ENCODE measurements around the gene LITAFD.
A peak's percentile ranks its signal among the peaks of the same experiment; 100 is the strongest.

The LITAFD gene

GRCh38 chr16:8901320-8901861 is 19.2 kb downstream of the LITAFD start:
- H2BK12ac ChIP-seq (ENCODE audit: low read length): no peak overlapping the region
- H2AK5ac ChIP-seq (ENCODE audit: low read depth, low read length): no peak overlapping the region
- H3K4me1 ChIP-seq (ENCODE audit: control insufficient read depth in 2 of 2, insufficient read depth in 1 of 2, low read depth in 1 of 2, low read length in 2 of 2): no peaks in the 10 kb centered on the region
- H3K4me2 ChIP-seq (ENCODE audit: insufficient read depth, low read length, poor library complexity, severe bottlenecking): no peak overlapping the region
- WGBS, 2 donors (ENCODE audit: extremely low coverage in 2 of 2, insufficient read length in 2 of 2, insufficient replicate concordance in 1 of 2): no CpG with 5 or more reads among the region's 13 CpGs
- no peak overlapping the region for H3K23ac ChIP-seq (ENCODE audit: low read depth, low read length, poor library complexity)
- H3K9ac ChIP-seq (ENCODE audit: low read depth, low read length, poor library complexity): no peak overlapping the region
- no peak overlapping the region for H2AFZ ChIP-seq (ENCODE audit: low read length)
- H3K4me3 ChIP-seq (ENCODE audit: low read length in 2 of 2): no peak overlapping the region
- H3K9me3 ChIP-seq (replicated peaks in 1 of 2; ENCODE audit: control insufficient read depth in 2 of 2, insufficient read depth in 1 of 2, low read depth in 1 of 2, low read length in 2 of 2): no peaks in the 10 kb centered on the region
- H3K14ac ChIP-seq (ENCODE audit: low read length): no peak overlapping the region
- no peak overlapping the region for H2BK15ac ChIP-seq (ENCODE audit: low read length)
- no peak overlapping the region for H4K91ac ChIP-seq (ENCODE audit: low read depth, low read length, poor library complexity)
- no peak overlapping the region for H3K27ac ChIP-seq (replicated peaks; ENCODE audit: low read length)
- no peak for DNase-seq (ENCODE audit: low spot score)
- no peak overlapping the region for H2BK5ac ChIP-seq (ENCODE audit: low read length)
- no peak overlapping the region for H4K8ac ChIP-seq (ENCODE audit: low read depth, low read length)
- H3K4ac ChIP-seq (ENCODE audit: low read length): no peak overlapping the region
- peaks cover 55 to 97% of the 10 kb centered on the region in 2 donors for H3K36me3 ChIP-seq (replicated peaks in 1 of 2; ENCODE audit: control insufficient read depth in 2 of 2, insufficient read depth in 2 of 2, low read length in 2 of 2)
- no peak overlapping the region for H3K18ac ChIP-seq (ENCODE audit: low read length)
- no peaks in the 10 kb centered on the region for H3K27me3 ChIP-seq (ENCODE audit: control insufficient read depth in 3 of 3, insufficient read depth in 3 of 3, low read depth in 1 of 3, low read length in 3 of 3)
- H2BK120ac ChIP-seq (ENCODE audit: low read depth, low read length): no peak overlapping the region
- peaks cover 3% of the 10 kb centered on the region for H3K79me1 ChIP-seq (ENCODE audit: low read depth, low read length)

- WGBS, 2 donors (ENCODE audit: extremely low coverage in 2 of 2, insufficient read length in 2 of 2, insufficient replicate concordance in 1 of 2): no CpG with 5 or more reads among the region's 9 CpGs
- H2BK12ac ChIP-seq (ENCODE audit: low read length): no peak overlapping the region
- no peak overlapping the region for H3K14ac ChIP-seq (ENCODE audit: low read length)
- H4K8ac ChIP-seq (ENCODE audit: low read depth, low read length): no peak overlapping the region
- H3K27me3 ChIP-seq (ENCODE audit: control insufficient read depth in 3 of 3, insufficient read depth in 3 of 3, low read depth in 1 of 3, low read length in 3 of 3): no peaks in the 10 kb centered on the region
- H3K4me3 ChIP-seq (ENCODE audit: low read length in 2 of 2): no peak overlapping the region
- no peak overlapping the region for H2BK120ac ChIP-seq (ENCODE audit: low read depth, low read length)
- DNase-seq (ENCODE audit: low spot score): no peak
- H2BK5ac ChIP-seq (ENCODE audit: low read length): no peak overlapping the region
- H2AK5ac ChIP-seq (ENCODE audit: low read depth, low read length): no peak overlapping the region
- no peak overlapping the region for H3K9ac ChIP-seq (ENCODE audit: low read depth, low read length, poor library complexity)
- H3K79me1 ChIP-seq (ENCODE audit: low read depth, low read length): peaks cover 3% of the 10 kb centered on the region
- H3K4me1 ChIP-seq (ENCODE audit: control insufficient read depth in 2 of 2, insufficient read depth in 1 of 2, low read depth in 1 of 2, low read length in 2 of 2): no peaks in the 10 kb centered on the region
- H3K36me3 ChIP-seq (replicated peaks in 1 of 2; ENCODE audit: control insufficient read depth in 2 of 2, insufficient read depth in 2 of 2, low read length in 2 of 2): peaks cover 46 to 98% of the 10 kb centered on the region in 2 donors
- no peak overlapping the region for H3K27ac ChIP-seq (replicated peaks; ENCODE audit: low read length)
- H3K4ac ChIP-seq (ENCODE audit: low read length): no peak overlapping the region
- no peak overlapping the region for H3K23ac ChIP-seq (ENCODE audit: low read depth, low read length, poor library complexity)
- no peak overlapping the region for H4K91ac ChIP-seq (ENCODE audit: low read depth, low read length, poor library complexity)
- H2BK15ac ChIP-seq (ENCODE audit: low read length): no peak overlapping the region
- no peak overlapping the region for H3K18ac ChIP-seq (ENCODE audit: low read length)
- no peak overlapping the region for H2AFZ ChIP-seq (ENCODE audit: low read length)
- no peaks in the 10 kb centered on the region for H3K9me3 ChIP-seq (replicated peaks in 1 of 2; ENCODE audit: control insufficient read depth in 2 of 2, insufficient read depth in 1 of 2, low read depth in 1 of 2, low read length in 2 of 2)
- no peak overlapping the region for H3K4me2 ChIP-seq (ENCODE audit: insufficient read depth, low read length, poor library complexity, severe bottlenecking)
Measured at GRCh38 chr16:8903004-8903403, 20.9 kb downstream of the LITAFD start.

DNA sequence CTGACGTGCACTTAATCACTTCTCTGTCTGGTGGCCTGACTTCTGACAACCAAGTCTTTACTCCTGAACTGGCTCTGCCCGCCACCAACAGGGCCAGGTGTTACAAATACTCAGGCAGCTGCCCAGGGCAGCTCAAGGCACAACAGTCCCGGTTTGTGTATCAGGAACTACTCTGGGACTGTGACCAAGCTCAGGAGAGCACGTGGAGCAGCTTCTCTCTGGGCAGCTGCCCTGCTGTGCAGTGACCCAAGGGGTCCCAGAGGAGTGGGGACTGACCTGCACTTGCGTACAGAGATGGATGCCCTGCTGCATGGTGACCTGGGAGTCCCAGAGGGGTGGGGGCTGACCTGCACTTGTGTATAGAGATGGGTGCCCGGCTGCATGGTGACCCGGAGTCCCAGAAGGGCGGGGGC is 21.9 kb downstream of the LITAFD start:
- Histone ChIP-seq H3K36me3 (replicated peaks in 1 of 2; ENCODE audit: control insufficient read depth in 2 of 2, insufficient read depth in 2 of 2, low read length in 2 of 2) (peaks cover 52 to 98% of the 10 kb centered on the region in 2 donors), H3K27ac (replicated peaks; ENCODE audit: low read length) (no peak overlapping the region), H2BK5ac (ENCODE audit: low read length) (no peak overlapping the region), H3K4me3 (ENCODE audit: low read length in 2 of 2) (no peak overlapping the region), H3K9ac (ENCODE audit: low read depth, low read length, poor library complexity) (no peak overlapping the region), H3K9me3 (replicated peaks in 1 of 2; ENCODE audit: control insufficient read depth in 2 of 2, insufficient read depth in 1 of 2, low read depth in 1 of 2, low read length in 2 of 2) (no peaks in the 10 kb centered on the region), H2AK5ac (ENCODE audit: low read depth, low read length) (no peak overlapping the region), H3K79me1 (ENCODE audit: low read depth, low read length) (peaks cover 3% of the 10 kb centered on the region), H4K8ac (ENCODE audit: low read depth, low read length) (no peak overlapping the region), H4K91ac (ENCODE audit: low read depth, low read length, poor library complexity) (no peak overlapping the region), H3K4me1 (ENCODE audit: control insufficient read depth in 2 of 2, insufficient read depth in 1 of 2, low read depth in 1 of 2, low read length in 2 of 2) (no peaks in the 10 kb centered on the region), H3K18ac (ENCODE audit: low read length) (no peak overlapping the region), H2AFZ (ENCODE audit: low read length) (no peak overlapping the region), H2BK12ac (ENCODE audit: low read length) (no peak overlapping the region), H2BK15ac (ENCODE audit: low read length) (no peak overlapping the region), H3K14ac (ENCODE audit: low read length) (peak overlapping the region; percentile 32), H3K27me3 (ENCODE audit: control insufficient read depth in 3 of 3, insufficient read depth in 3 of 3, low read depth in 1 of 3, low read length in 3 of 3) (no peaks in the 10 kb centered on the region), H3K23ac (ENCODE audit: low read depth, low read length, poor library complexity) (peak overlapping the region; percentile 70), H2BK120ac (ENCODE audit: low read depth, low read length) (no peak overlapping the region), H3K4ac (ENCODE audit: low read length) (no peak overlapping the region), H3K4me2 (ENCODE audit: insufficient read depth, low read length, poor library complexity, severe bottlenecking) (no peak overlapping the region)
- DNase-seq (ENCODE audit: low spot score): no peak
- WGBS, 2 donors (ENCODE audit: extremely low coverage in 2 of 2, insufficient read length in 2 of 2, insufficient replicate concordance in 1 of 2): no CpG with 5 or more reads among the region's 8 CpGs

GRCh38 chr16:8905168-8905762 is 23.1 kb downstream of the LITAFD start:
- H3K4me2 ChIP-seq (ENCODE audit: insufficient read depth, low read length, poor library complexity, severe bottlenecking): no peak overlapping the region
- H4K8ac ChIP-seq (ENCODE audit: low read depth, low read length): no peak overlapping the region
- H2BK120ac ChIP-seq (ENCODE audit: low read depth, low read length): no peak overlapping the region
- DNase-seq (ENCODE audit: low spot score): no peak
- H3K27ac ChIP-seq (replicated peaks; ENCODE audit: low read length): no peak overlapping the region
- no peak overlapping the region for H3K18ac ChIP-seq (ENCODE audit: low read length)
- no peak overlapping the region for H2BK15ac ChIP-seq (ENCODE audit: low read length)
- H3K4ac ChIP-seq (ENCODE audit: low read length): no peak overlapping the region
- H3K79me1 ChIP-seq (ENCODE audit: low read depth, low read length): peaks cover 3% of the 10 kb centered on the region
- H4K91ac ChIP-seq (ENCODE audit: low read depth, low read length, poor library complexity): no peak overlapping the region
- no peak overlapping the region for H3K4me3 ChIP-seq (ENCODE audit: low read length in 2 of 2)
- H3K23ac ChIP-seq (ENCODE audit: low read depth, low read length, poor library complexity): no peak overlapping the region
- H3K14ac ChIP-seq (ENCODE audit: low read length): no peak overlapping the region
- H2BK12ac ChIP-seq (ENCODE audit: low read length): no peak overlapping the region
- no CpG with 5 or more reads among the region's 13 CpGs for WGBS, 2 donors (ENCODE audit: extremely low coverage in 2 of 2, insufficient read length in 2 of 2, insufficient replicate concordance in 1 of 2)
- peaks cover 50 to 98% of the 10 kb centered on the region in 2 donors for H3K36me3 ChIP-seq (replicated peaks in 1 of 2; ENCODE audit: control insufficient read depth in 2 of 2, insufficient read depth in 2 of 2, low read length in 2 of 2)
- H3K4me1 ChIP-seq (ENCODE audit: control insufficient read depth in 2 of 2, insufficient read depth in 1 of 2, low read depth in 1 of 2, low read length in 2 of 2): no peaks in the 10 kb centered on the region
- no peak overlapping the region for H2BK5ac ChIP-seq (ENCODE audit: low read length)
- no peaks in the 10 kb centered on the region for H3K9me3 ChIP-seq (replicated peaks in 1 of 2; ENCODE audit: control insufficient read depth in 2 of 2, insufficient read depth in 1 of 2, low read depth in 1 of 2, low read length in 2 of 2)
- H2AFZ ChIP-seq (ENCODE audit: low read length): no peak overlapping the region
- H3K9ac ChIP-seq (ENCODE audit: low read depth, low read length, poor library complexity): no peak overlapping the region
- H3K27me3 ChIP-seq (ENCODE audit: control insufficient read depth in 3 of 3, insufficient read depth in 3 of 3, low read depth in 1 of 3, low read length in 3 of 3): no peaks in the 10 kb centered on the region
- no peak overlapping the region for H2AK5ac ChIP-seq (ENCODE audit: low read depth, low read length)

Measured in neuronal stem cell (in vitro differentiated cells).